Transverse colon (tissue), 4 donors: Measurements from ENCODE around the gene SHROOM2. TPM values are rescaled to one million over a fixed set of nuclear protein-coding genes. Genes with fewer than 3 reads are reported as not detected.

Experiments
- DNase-seq: peaks from one replicate; pipeline ENCODE4 v3.0.0-alpha.2; 2019
- H3K27ac ChIP-seq, 4 donors: fragments of 200-600 bp; sonication (generic); 2 replicates each; pipeline ENCODE4 v1.5.1; 2016 to 2018; ENCODE audit warnings: inconsistent platforms in 4 of 4
- H3K27me3 ChIP-seq: fragments of 200-600 bp; sonication (generic); 2 replicates; pipeline ENCODE4 v1.5.1; 2017; ENCODE audit warnings: inconsistent platforms
- H3K36me3 ChIP-seq, 4 donors: fragments of 200-600 bp; sonication (generic); 2 replicates each; pipeline ENCODE4 v1.5.1; 2017 to 2019; ENCODE audit warnings: inconsistent platforms in 4 of 4
- H3K4me1 ChIP-seq, 4 donors: fragments of 200-600 bp; sonication (generic); 2 replicates each; pipeline ENCODE4 v1.5.1; 2017 to 2020; ENCODE audit warnings: inconsistent platforms in 4 of 4
- H3K4me3 ChIP-seq, 4 donors: fragments of 200-600 bp; sonication (generic); 1 replicate in 1 of 4; 2 replicates in 3 of 4; pipeline versions ENCODE4 v1.5.1 to v1.6.1; 2017 to 2019; ENCODE audit warnings: inconsistent platforms in 4 of 4
- H3K9me3 ChIP-seq, 2 donors: fragments of 200-600 bp; sonication (generic); 2 replicates each; pipeline ENCODE4 v1.5.1; 2017 to 2019; ENCODE audit warnings: inconsistent platforms in 2 of 2
- CTCF ChIP-seq, 5 experiments: fragments of 200-600 bp in 3 of 5; fragments of 450-650 bp in 2 of 5; sonication (generic) in 3 of 5; IDR thresholded peaks; 1 replicate in 2 of 5; 2 replicates in 3 of 5; pipeline ENCODE4 v1.5.1; 2016 to 2017; ENCODE audit warnings: antibody characterized with exemption in 5 of 5, inconsistent platforms in 3 of 5, mild to moderate bottlenecking in 2 of 5, moderate library complexity in 1 of 5
- EP300 ChIP-seq: sonication (generic); formaldehyde crosslinking; IDR thresholded peaks from one replicate; pipeline ENCODE4 v1.6.1; 2017; ENCODE audit warnings: antibody characterized with exemption, low read depth
- POLR2A ChIP-seq: fragments of 450-650 bp; IDR thresholded peaks from one replicate; pipeline ENCODE4 v1.6.1; 2016; ENCODE audit warnings: antibody characterized with exemption, mild to moderate bottlenecking, moderate library complexity
- POLR2AphosphoS5 ChIP-seq, 3 donors: sonication (generic); formaldehyde crosslinking; IDR thresholded peaks; one replicate each; pipeline ENCODE4 v1.6.1; 2016; ENCODE audit warnings: antibody characterized with exemption in 3 of 3
- WGBS, 2 donors: methylation state at CpG; one replicate each; pipeline ENCODE4 v1.1.5; 2018; ENCODE audit warnings: low coverage in 1 of 2; 5-methylcytosine and 5-hydroxymethylcytosine counted together
- in situ Hi-C, 4 donors: fragments of 200-750 bp; cut with MboI; loops; one replicate each; pipeline versions ENCODE4 v1.15.0 to v1.15.1; 2017; ENCODE audit warnings: low sequenced_read_pairs in 3 of 4, low pct_ligation_motif_present in 1 of 4, low pct_unique_long_range_greater_than_20kb in 1 of 4
- intact Hi-C: fragments of 100-400 bp; cut with DNase I; formaldehyde crosslinking; loops from one replicate; pipeline ENCODE4 v1.15.1; 2023; ENCODE audit warnings: low total_unique reads
- total RNA-seq, 4 donors: library from RNA; depleted of rRNA; stranded (reverse); fragments of >200 nt; gene quantifications; one replicate each; pipeline ENCODE4 v1.1.0, GENCODE V29; 2016

SHROOM2 gene
- total RNA-seq, 4 donors from 2014 or later = 8.9 to 20.6 (median 11.3) TPM

GRCh38 chrX:9880237-9880636, 94.0 kb downstream of the SHROOM2 start:
- in situ Hi-C loops = loop anchor here in 3 of 4 donors (25.0 kb wide), 2 partner anchors 107 to 232 kb away; no protein-coding TSS in a partner anchor
- no peak for DNase-seq
- WGBS, 2 donors = 74 to 100% methylated on average over 2 to 13 of the region's 13 CpGs

GRCh38 chrX:9880870-9881269, 94.6 kb downstream of the SHROOM2 start:
- no peaks in the 10 kb centered on the region for H3K36me3 ChIP-seq
- no peaks in the 10 kb centered on the region for H3K4me1 ChIP-seq
- H3K4me3 ChIP-seq = no peak overlapping the region
- DNase-seq = no peak
- intact Hi-C loops = no loop called here
- TF ChIP-seq POLR2AphosphoS5 (IDR thresholded peaks at IDR 0.05) (no peak), POLR2A (no peak), EP300 (no peak), CTCF (IDR thresholded peaks at IDR 0.05) (no peak)
- H3K27me3 ChIP-seq = no peaks in the 10 kb centered on the region
- in situ Hi-C loops = loop anchor here in 3 of 4 donors (25.0 kb wide), 2 partner anchors 106 to 231 kb away; no protein-coding TSS in a partner anchor
- no peak overlapping the region for H3K27ac ChIP-seq
- H3K9me3 ChIP-seq = no peaks in the 10 kb centered on the region
- WGBS, 2 donors = 80% methylated on average over 7 of the region's 7 CpGs; no CpG with 5 or more reads in 1 of the 2 donors

More at GRCh38 chrX:9880237-9880636, 94.0 kb downstream of the SHROOM2 start:
- Histone ChIP-seq H3K9me3 (no peaks in the 10 kb centered on the region), H3K27ac (no peak overlapping the region), H3K36me3 (no peaks in the 10 kb centered on the region), H3K4me3 (no peak overlapping the region), H3K4me1 (no peaks in the 10 kb centered on the region), H3K27me3 (no peaks in the 10 kb centered on the region)
- intact Hi-C loops = no loop called here
- no peak for TF ChIP-seq EP300
- no peak for TF ChIP-seq POLR2A
- TF ChIP-seq POLR2AphosphoS5 (IDR thresholded peaks at IDR 0.05) = no peak
- no peak for TF ChIP-seq CTCF (IDR thresholded peaks at IDR 0.05)

- 54% methylated on average over 15 of the region's 15 CpGs; no CpG with 5 or more reads in 1 of the 2 donors for WGBS, 2 donors
- no peak overlapping the region for H3K27ac ChIP-seq
- H3K27me3 ChIP-seq = no peaks in the 10 kb centered on the region
- H3K36me3 ChIP-seq = no peaks in the 10 kb centered on the region
- DNase-seq = no peak
- no peaks in the 10 kb centered on the region for H3K9me3 ChIP-seq
- no peak for TF ChIP-seq CTCF (IDR thresholded peaks at IDR 0.05)
- TF ChIP-seq POLR2A = no peak
- no peak for TF ChIP-seq POLR2AphosphoS5 (IDR thresholded peaks at IDR 0.05)
- TF ChIP-seq EP300 = no peak
- no peak overlapping the region for H3K4me3 ChIP-seq
- no peaks in the 10 kb centered on the region for H3K4me1 ChIP-seq
- intact Hi-C loops = no loop called here
- in situ Hi-C loops = loop anchor here in 3 of 4 donors (25.0 kb wide), 2 partner anchors 104 to 229 kb away; no protein-coding TSS in a partner anchor
Measured at GRCh38 chrX:9882669-9883446, 96.6 kb downstream of the SHROOM2 start.

- WGBS, 2 donors = 68 to 79% methylated on average over 3 to 9 of the region's 9 CpGs
- Histone ChIP-seq H3K36me3 (no peaks in the 10 kb centered on the region), H3K27me3 (no peaks in the 10 kb centered on the region), H3K4me3 (no peak overlapping the region), H3K27ac (no peak overlapping the region), H3K4me1 (no peaks in the 10 kb centered on the region), H3K9me3 (no peaks in the 10 kb centered on the region)
- in situ Hi-C loops = loop anchor here in 3 of 4 donors (25.0 kb wide), 2 partner anchors 103 to 228 kb away; no protein-coding TSS in a partner anchor
- TF ChIP-seq EP300 = no peak
- no peak for TF ChIP-seq CTCF (IDR thresholded peaks at IDR 0.05)
- no peak for TF ChIP-seq POLR2AphosphoS5 (IDR thresholded peaks at IDR 0.05)
- TF ChIP-seq POLR2A = no peak
- intact Hi-C loops = no loop called here
- no peak for DNase-seq
Measured at GRCh38 chrX:9884031-9884779, 98.0 kb downstream of the SHROOM2 start.
